PC-9 (cell line): Measurements from ENCODE around the gene MYLK. TPM values are rescaled to one million over a fixed set of nuclear protein-coding genes. Genes with fewer than 3 reads are reported as not detected.

ENCODE experiments used
- BruUV-seq: library from RNA; stranded (reverse); fragments of 400-500 nt; replicated peaks from 2 replicates; lab custom pipeline; 2021; lab: Mats Ljungman, UMichigan
- CTCF ChIA-PET: fragments of 300-600 bp; sonication (Branson Sonifier 250); formaldehyde crosslinking; loops from one replicate; lab custom pipeline; 2022; ENCODE audit warnings: antibody characterized with exemption; lab: Charles Lee
- POLR2A ChIA-PET: fragments of 300-600 bp; sonication (Branson Sonifier 250); formaldehyde crosslinking; loops from one replicate; lab custom pipeline; 2022; ENCODE audit warnings: antibody characterized with exemption; ENCODE audit not compliant: unreplicated experiment; lab: Charles Lee
- DNase-seq, 2 experiments: peaks; one replicate each; pipeline versions ENCODE4 v3.0.0 to v3.0.0-alpha.2; 2015 to 2022; ENCODE audit warnings: mixed read lengths in 1 of 2
- H2AFZ ChIP-seq: fragments of 200-600 bp; sonication (generic); 2 replicates; pipeline ENCODE4 v1.8.1; 2017; ENCODE audit warnings: antibody characterized with exemption
- H3F3A ChIP-seq: fragments of 200-600 bp; sonication (generic); 2 replicates; pipeline ENCODE4 v1.8.1; 2017; ENCODE audit warnings: antibody characterized with exemption, mild to moderate bottlenecking, low read depth; ENCODE audit not compliant: insufficient read depth
- H3K27ac ChIP-seq: fragments of 200-600 bp; sonication (generic); 2 replicates; pipeline ENCODE4 v1.6.1; 2016; ENCODE audit warnings: mixed run types
- H3K27me3 ChIP-seq: fragments of 200-600 bp; sonication (generic); 2 replicates; pipeline ENCODE4 v1.6.1; 2016; ENCODE audit warnings: low read depth, mixed run types; ENCODE audit not compliant: insufficient read depth
- H3K36me3 ChIP-seq: fragments of 200-600 bp; sonication (generic); 2 replicates; pipeline ENCODE4 v1.6.1; 2016; ENCODE audit warnings: low read depth, mixed run types
- H3K4me1 ChIP-seq: fragments of 200-600 bp; sonication (generic); replicated peaks from 2 replicates; pipeline ENCODE4 v1.6.1; 2016; ENCODE audit warnings: mixed run types; ENCODE audit not compliant: insufficient read depth
- H3K4me2 ChIP-seq: fragments of 200-600 bp; sonication (generic); 2 replicates; pipeline ENCODE4 v1.6.1; 2017; ENCODE audit warnings: mixed run types
- H3K4me3 ChIP-seq: fragments of 200-600 bp; sonication (generic); 2 replicates; pipeline ENCODE4 v1.6.1; 2016; ENCODE audit warnings: mixed run types
- H3K79me2 ChIP-seq: fragments of 200-600 bp; sonication (generic); 2 replicates; pipeline ENCODE4 v1.6.1; 2017; ENCODE audit warnings: low read depth, mixed run types
- H3K9me2 ChIP-seq: fragments of 200-600 bp; sonication (generic); 2 replicates; pipeline ENCODE4 v1.8.1; 2017; ENCODE audit warnings: mild to moderate bottlenecking; ENCODE audit not compliant: insufficient read depth
- H3K9me3 ChIP-seq: fragments of 200-600 bp; sonication (generic); 2 replicates; pipeline ENCODE4 v1.8.1; 2016; ENCODE audit warnings: low read depth; ENCODE audit not compliant: insufficient read depth
- H4K20me1 ChIP-seq: fragments of 200-600 bp; sonication (generic); 2 replicates; pipeline ENCODE4 v1.8.1; 2017; ENCODE audit not compliant: insufficient read depth
- EZH2 ChIP-seq: fragments of 200-600 bp; sonication (generic); IDR thresholded peaks from 2 replicates; pipeline ENCODE4 v1.8.0; 2017; ENCODE audit warnings: antibody characterized with exemption, low read depth
- intact Hi-C: fragments of 100-400 bp; cut with micrococcal nuclease; formaldehyde crosslinking; loops from one replicate; pipeline ENCODE4 v1.10.0; 2022; ENCODE audit not compliant: unreplicated experiment
- total RNA-seq: library from RNA; stranded (reverse); gene quantifications from 2 replicates; pipeline ENCODE4 v1.2.3, GENCODE V29; 2021
- TF ChIP-seq, protein P1 (sequence below): fragments of 200-600 bp; sonication (generic); conservative IDR thresholded peaks from 2 replicates; pipeline ENCODE4 v1.6.1; 2017; ENCODE audit warnings: mixed run types, antibody characterized with exemption, mild to moderate bottlenecking, moderate library complexity

The MYLK gene
- total RNA-seq, 1 experiment from 2014 or later, result 0.72 TPM

GRCh38 chr3:123764647-123765046, 119.5 kb downstream of the MYLK start:
- Histone ChIP-seq H3K4me1 (no peaks in the 10 kb centered on the region), H3K27me3 (no peaks in the 10 kb centered on the region), H3K79me2 (no peaks in the 10 kb centered on the region), H3K36me3 (no peaks in the 10 kb centered on the region), H3F3A (no peaks in the 10 kb centered on the region), H4K20me1 (no peaks in the 10 kb centered on the region), H3K4me3 (no peak overlapping the region), H3K4me2 (no peak overlapping the region), H2AFZ (no peak overlapping the region), H3K9me2 (no peaks in the 10 kb centered on the region), H3K9me3 (no peaks in the 10 kb centered on the region), H3K27ac (no peak overlapping the region)
- ChIA-PET CTCF (no interaction called here), POLR2A (no interaction called here)
- DNase-seq, result no peak
- intact Hi-C loops, result no loop called here
- no TSS peak for BruUV-seq
- TF ChIP-seq, protein P1, sequence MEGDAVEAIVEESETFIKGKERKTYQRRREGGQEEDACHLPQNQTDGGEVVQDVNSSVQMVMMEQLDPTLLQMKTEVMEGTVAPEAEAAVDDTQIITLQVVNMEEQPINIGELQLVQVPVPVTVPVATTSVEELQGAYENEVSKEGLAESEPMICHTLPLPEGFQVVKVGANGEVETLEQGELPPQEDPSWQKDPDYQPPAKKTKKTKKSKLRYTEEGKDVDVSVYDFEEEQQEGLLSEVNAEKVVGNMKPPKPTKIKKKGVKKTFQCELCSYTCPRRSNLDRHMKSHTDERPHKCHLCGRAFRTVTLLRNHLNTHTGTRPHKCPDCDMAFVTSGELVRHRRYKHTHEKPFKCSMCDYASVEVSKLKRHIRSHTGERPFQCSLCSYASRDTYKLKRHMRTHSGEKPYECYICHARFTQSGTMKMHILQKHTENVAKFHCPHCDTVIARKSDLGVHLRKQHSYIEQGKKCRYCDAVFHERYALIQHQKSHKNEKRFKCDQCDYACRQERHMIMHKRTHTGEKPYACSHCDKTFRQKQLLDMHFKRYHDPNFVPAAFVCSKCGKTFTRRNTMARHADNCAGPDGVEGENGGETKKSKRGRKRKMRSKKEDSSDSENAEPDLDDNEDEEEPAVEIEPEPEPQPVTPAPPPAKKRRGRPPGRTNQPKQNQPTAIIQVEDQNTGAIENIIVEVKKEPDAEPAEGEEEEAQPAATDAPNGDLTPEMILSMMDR, result no peak
- no peak for TF ChIP-seq EZH2

- no peak for TF ChIP-seq EZH2
- TF ChIP-seq, protein P1, result no peak
- no peak overlapping the region for H3K4me2 ChIP-seq
- H4K20me1 ChIP-seq, result no peaks in the 10 kb centered on the region
- ChIA-PET CTCF (no interaction called here), POLR2A (no interaction called here)
- DNase-seq, result no peak
- no peaks in the 10 kb centered on the region for H3F3A ChIP-seq
- H3K36me3 ChIP-seq, result no peaks in the 10 kb centered on the region
- no peaks in the 10 kb centered on the region for H3K27me3 ChIP-seq
- intact Hi-C loops, result no loop called here
- no peak overlapping the region for H3K4me3 ChIP-seq
- H3K79me2 ChIP-seq, result no peaks in the 10 kb centered on the region
- no peak overlapping the region for H2AFZ ChIP-seq
- peaks cover 11% of the 10 kb centered on the region for H3K4me1 ChIP-seq
- BruUV-seq, result no TSS peak
- no peaks in the 10 kb centered on the region for H3K9me3 ChIP-seq
- no peak overlapping the region for H3K27ac ChIP-seq
- no peaks in the 10 kb centered on the region for H3K9me2 ChIP-seq
Observed at GRCh38 chr3:123762805-123763204, 121.3 kb downstream of the MYLK start.

DNA sequence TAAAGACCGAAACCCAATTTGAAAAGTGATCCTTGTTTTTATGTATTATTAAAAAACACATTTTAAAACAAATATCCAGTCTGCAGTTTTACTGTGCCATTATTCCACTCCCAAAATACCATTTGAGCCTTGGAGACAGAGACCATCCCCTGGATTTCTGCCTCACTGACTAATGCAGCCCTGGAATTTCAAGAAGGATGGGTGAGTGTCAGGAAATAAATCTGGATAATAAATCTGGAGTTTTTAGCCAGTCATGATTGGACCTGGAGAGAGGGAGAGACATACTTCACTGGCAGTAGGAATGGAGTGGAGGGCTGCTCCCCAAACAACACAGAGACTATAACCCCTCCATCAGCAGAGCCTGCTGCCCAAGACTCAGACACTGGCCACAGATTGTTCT, 123.3 kb downstream of the MYLK start:
- no peak for DNase-seq
- no peaks in the 10 kb centered on the region for H4K20me1 ChIP-seq
- H3K4me1 ChIP-seq, result peaks cover 28% of the 10 kb centered on the region
- H3K79me2 ChIP-seq, result no peaks in the 10 kb centered on the region
- H3K9me3 ChIP-seq, result no peaks in the 10 kb centered on the region
- no peak overlapping the region for H3K27ac ChIP-seq
- no peaks in the 10 kb centered on the region for H3K36me3 ChIP-seq
- H3K9me2 ChIP-seq, result no peaks in the 10 kb centered on the region
- H3K4me2 ChIP-seq, result no peak overlapping the region
- TF ChIP-seq EZH2, result no peak
- TF ChIP-seq, protein P1, result no peak
- intact Hi-C loops, result no loop called here
- no TSS peak for BruUV-seq
- CTCF ChIA-PET, result no interaction called here
- POLR2A ChIA-PET, result no interaction called here
- no peaks in the 10 kb centered on the region for H3F3A ChIP-seq
- H3K27me3 ChIP-seq, result no peaks in the 10 kb centered on the region
- H3K4me3 ChIP-seq, result no peak overlapping the region
- no peak overlapping the region for H2AFZ ChIP-seq
